Measurements from ENCODE around the gene SMCO1. TPM values are rescaled to one million over a fixed set of nuclear protein-coding genes. Genes with fewer than 3 reads are reported as not detected.
A peak's percentile ranks its signal among the peaks of the same experiment; 100 is the strongest.
"Not testable (repeated sequence)": the region's sequence is repeated elsewhere in the genome, so short reads cannot be mapped to it uniquely, and the experiment has no call there.

Gene SMCO1
- total RNA-seq, 1 donor from 2014 or later: not detected

DNA sequence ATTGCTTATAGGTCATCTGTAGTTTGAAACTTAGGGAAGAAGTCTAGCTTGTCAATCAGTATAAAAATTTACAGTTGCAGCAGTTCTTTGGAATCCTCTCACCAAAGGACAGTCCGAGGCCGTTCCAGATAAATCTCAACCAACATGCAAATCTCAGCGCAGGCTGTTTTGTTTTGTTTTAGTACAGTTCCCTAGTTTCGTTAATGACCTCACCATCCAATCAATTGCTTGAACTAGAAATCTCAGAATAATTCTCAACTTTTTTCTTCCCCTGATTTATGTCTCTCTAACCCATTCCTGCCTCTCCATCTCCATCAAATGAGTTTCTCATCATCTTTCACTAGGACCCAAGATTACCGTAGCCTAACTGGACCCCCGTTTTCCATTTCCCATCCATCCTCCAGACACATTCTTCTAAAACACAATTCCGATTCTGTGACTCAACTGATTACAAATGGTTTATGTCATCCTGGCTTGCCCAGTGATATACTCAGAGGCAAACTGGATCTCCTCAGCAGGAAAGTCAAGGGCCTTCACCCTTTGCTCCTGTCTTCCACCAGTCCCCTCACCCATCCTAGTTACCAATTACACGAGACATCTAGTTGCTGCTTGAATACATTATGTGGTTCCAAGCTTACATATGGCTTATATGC is 1.3 kb downstream of the SMCO1 start:
- DNase-seq (ENCODE audit: extremely low spot score, unreplicated experiment): no peak
- H3K4me3 Mint-ChIP-seq: no peak overlapping the region
- H3K9me3 Mint-ChIP-seq: peaks cover under 1% of the 10 kb centered on the region
- TF ChIP-seq, protein P1, sequence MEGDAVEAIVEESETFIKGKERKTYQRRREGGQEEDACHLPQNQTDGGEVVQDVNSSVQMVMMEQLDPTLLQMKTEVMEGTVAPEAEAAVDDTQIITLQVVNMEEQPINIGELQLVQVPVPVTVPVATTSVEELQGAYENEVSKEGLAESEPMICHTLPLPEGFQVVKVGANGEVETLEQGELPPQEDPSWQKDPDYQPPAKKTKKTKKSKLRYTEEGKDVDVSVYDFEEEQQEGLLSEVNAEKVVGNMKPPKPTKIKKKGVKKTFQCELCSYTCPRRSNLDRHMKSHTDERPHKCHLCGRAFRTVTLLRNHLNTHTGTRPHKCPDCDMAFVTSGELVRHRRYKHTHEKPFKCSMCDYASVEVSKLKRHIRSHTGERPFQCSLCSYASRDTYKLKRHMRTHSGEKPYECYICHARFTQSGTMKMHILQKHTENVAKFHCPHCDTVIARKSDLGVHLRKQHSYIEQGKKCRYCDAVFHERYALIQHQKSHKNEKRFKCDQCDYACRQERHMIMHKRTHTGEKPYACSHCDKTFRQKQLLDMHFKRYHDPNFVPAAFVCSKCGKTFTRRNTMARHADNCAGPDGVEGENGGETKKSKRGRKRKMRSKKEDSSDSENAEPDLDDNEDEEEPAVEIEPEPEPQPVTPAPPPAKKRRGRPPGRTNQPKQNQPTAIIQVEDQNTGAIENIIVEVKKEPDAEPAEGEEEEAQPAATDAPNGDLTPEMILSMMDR (conservative IDR thresholded peaks at IDR 0.05): no peak
- H3K27ac Mint-ChIP-seq: no peak overlapping the region
- no peaks in the 10 kb centered on the region for H3K36me3 Mint-ChIP-seq
- H3K4me1 Mint-ChIP-seq (ENCODE audit: unreplicated experiment): no peaks in the 10 kb centered on the region
- H3K27me3 Mint-ChIP-seq: peaks cover 5% of the 10 kb centered on the region

DNA sequence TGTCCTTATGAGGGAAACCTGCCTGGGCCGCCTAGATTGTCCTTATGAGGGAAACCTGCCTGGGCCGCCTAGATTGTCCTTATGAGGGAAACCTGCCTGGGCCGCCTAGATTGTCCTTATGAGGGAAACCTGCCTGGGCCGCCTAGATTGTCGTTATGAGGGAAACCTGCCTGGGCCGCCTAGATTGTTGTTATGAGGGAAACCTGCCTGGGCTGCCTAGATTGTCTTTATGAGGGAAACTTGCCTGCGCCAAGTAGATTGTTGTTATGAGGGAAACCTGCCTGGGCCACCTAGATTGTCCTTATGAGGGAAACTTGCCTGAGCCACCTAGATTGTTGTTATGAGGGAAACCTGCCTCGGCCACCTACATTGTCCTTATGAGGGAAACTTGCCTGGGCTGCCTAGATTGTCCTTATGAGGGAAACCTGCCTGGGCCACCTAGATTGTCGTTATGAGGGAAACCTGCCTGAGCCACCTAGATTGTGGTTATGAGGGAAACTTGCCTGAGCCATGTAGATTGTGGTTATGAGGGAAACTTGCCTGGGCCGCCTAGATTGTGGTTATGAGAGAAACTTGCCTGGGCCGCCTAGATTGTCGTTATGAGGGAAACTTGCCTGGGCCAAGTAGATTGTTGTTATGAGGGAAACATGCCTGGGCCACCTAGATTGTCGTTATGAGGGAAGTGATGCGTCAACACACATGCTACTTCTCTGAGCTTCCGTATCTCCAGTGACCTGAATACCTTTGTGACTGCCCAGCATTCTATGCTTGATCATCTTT is 3.3 kb downstream of the SMCO1 start:
- not testable (repeated sequence) for DNase-seq (ENCODE audit: extremely low spot score, unreplicated experiment); H3K4me3 Mint-ChIP-seq; H3K9me3 Mint-ChIP-seq; H3K36me3 Mint-ChIP-seq; H3K4me1 Mint-ChIP-seq (ENCODE audit: unreplicated experiment); H3K27me3 Mint-ChIP-seq; H3K27ac Mint-ChIP-seq

DNA sequence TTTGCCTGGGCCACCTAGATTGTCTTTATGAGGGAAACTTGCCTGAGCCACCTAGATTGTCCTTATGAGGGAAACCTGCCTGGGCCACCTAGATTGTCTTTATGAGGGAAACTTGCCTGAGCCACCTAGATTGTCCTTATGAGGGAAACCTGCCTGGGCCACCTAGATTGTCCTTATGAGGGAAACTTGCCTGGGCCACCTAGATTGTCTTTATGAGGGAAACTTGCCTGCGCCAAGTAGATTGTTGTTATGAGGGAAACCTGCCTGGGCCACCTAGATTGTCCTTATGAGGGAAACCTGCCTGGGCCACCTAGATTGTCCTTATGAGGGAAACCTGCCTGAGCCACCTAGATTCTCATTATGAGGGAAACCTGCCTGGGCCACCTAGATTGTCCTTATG is 4.0 kb downstream of the SMCO1 start:
- H3K9me3 Mint-ChIP-seq; H3K36me3 Mint-ChIP-seq; H3K27me3 Mint-ChIP-seq; DNase-seq (ENCODE audit: extremely low spot score, unreplicated experiment); H3K27ac Mint-ChIP-seq; H3K4me1 Mint-ChIP-seq (ENCODE audit: unreplicated experiment); H3K4me3 Mint-ChIP-seq: not testable (repeated sequence)

DNA sequence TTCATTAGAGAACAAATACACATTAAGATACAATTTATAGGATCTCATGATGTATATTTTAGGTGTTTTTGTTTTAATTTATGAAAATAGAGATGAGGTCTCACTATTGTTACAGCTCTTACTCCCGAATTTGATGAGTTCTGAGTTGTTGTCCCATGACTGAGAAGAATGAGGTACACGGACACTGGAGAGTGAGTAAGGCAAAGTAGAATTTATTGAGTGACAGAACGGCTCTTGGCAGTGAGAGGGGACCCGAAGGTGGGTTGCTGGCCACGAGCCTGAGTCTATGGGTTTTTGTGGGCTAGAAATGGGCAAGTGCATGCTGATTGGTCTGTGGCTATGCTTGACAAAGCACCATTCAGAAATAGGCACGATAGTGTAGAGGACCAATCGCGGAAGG is 8.5 kb downstream of the SMCO1 start:
- no peak overlapping the region for H3K4me3 Mint-ChIP-seq
- no peaks in the 10 kb centered on the region for H3K4me1 Mint-ChIP-seq (ENCODE audit: unreplicated experiment)
- peaks cover 3% of the 10 kb centered on the region for H3K36me3 Mint-ChIP-seq
- no peaks in the 10 kb centered on the region for H3K9me3 Mint-ChIP-seq
- H3K27ac Mint-ChIP-seq: no peak overlapping the region
- TF ChIP-seq, protein P1 (conservative IDR thresholded peaks at IDR 0.05): no peak
- H3K27me3 Mint-ChIP-seq: peaks cover 3% of the 10 kb centered on the region
- DNase-seq (ENCODE audit: extremely low spot score, unreplicated experiment): no peak

DNA sequence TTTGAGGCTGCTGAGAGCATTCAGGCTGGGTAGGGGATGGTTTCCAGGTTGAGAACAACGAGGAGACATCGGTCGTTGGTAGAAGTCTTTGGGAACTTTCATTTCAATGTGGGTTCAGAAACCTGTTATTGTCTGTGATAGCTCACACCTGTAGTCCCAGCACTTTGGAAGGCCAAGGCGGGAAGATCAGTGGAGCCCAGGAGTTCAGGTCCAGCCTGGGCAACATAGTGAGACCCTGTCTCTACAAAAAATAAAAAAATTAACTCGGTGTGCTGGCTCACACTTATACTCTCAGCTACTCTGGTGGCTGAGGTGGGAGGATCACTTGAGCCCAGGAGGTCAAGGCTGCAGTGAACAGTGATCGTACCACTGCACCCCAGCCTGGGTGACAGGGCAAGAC is 10.6 kb downstream of the SMCO1 start:
- H3K27me3 Mint-ChIP-seq: peaks cover 3% of the 10 kb centered on the region
- DNase-seq (ENCODE audit: extremely low spot score, unreplicated experiment): no peak
- no peak overlapping the region for H3K27ac Mint-ChIP-seq
- no peaks in the 10 kb centered on the region for H3K9me3 Mint-ChIP-seq
- peaks cover 9% of the 10 kb centered on the region for H3K36me3 Mint-ChIP-seq
- H3K4me1 Mint-ChIP-seq (ENCODE audit: unreplicated experiment): peaks cover 14% of the 10 kb centered on the region
- TF ChIP-seq, protein P1 (conservative IDR thresholded peaks at IDR 0.05): no peak
- peak overlapping the region; percentile 60 for H3K4me3 Mint-ChIP-seq

DNA sequence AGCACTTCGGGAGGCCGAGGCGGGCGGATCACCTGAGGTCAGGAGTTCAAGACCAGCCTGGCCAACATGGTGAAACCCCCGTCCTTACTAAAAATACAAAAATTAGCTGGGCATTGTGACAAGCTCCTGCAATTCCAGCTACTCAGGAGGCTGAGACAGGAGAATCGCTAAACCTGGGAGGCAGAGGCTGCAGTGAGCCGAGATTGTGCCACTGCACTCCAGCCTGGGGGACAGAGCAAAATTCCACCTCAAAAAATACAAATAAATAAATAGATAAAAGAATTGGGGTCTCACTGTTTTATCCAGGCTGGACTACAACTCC is 11.1 kb downstream of the SMCO1 start:
- not testable (repeated sequence) for H3K27me3 Mint-ChIP-seq; DNase-seq (ENCODE audit: extremely low spot score, unreplicated experiment); H3K9me3 Mint-ChIP-seq
- peaks cover 19% of the 10 kb centered on the region for H3K4me1 Mint-ChIP-seq (ENCODE audit: unreplicated experiment)
- peaks cover 14% of the 10 kb centered on the region for H3K36me3 Mint-ChIP-seq
- H3K27ac Mint-ChIP-seq: peak overlapping the region; percentile 97
- H3K4me3 Mint-ChIP-seq: peak overlapping the region; percentile 100

All from type B pancreatic cell (in vitro differentiated cells).